ENCODE results near the gene EXT2.

- TF ChIP-seq, protein P1, sequence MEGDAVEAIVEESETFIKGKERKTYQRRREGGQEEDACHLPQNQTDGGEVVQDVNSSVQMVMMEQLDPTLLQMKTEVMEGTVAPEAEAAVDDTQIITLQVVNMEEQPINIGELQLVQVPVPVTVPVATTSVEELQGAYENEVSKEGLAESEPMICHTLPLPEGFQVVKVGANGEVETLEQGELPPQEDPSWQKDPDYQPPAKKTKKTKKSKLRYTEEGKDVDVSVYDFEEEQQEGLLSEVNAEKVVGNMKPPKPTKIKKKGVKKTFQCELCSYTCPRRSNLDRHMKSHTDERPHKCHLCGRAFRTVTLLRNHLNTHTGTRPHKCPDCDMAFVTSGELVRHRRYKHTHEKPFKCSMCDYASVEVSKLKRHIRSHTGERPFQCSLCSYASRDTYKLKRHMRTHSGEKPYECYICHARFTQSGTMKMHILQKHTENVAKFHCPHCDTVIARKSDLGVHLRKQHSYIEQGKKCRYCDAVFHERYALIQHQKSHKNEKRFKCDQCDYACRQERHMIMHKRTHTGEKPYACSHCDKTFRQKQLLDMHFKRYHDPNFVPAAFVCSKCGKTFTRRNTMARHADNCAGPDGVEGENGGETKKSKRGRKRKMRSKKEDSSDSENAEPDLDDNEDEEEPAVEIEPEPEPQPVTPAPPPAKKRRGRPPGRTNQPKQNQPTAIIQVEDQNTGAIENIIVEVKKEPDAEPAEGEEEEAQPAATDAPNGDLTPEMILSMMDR (IDR thresholded peaks at IDR 0.05), result no peak
- TF ChIP-seq POLR2AphosphoS5 (IDR thresholded peaks at IDR 0.05) (no peak), POLR2A (IDR thresholded peaks at IDR 0.05) (no peak), EP300 (IDR thresholded peaks at IDR 0.05) (no peak)
These were observed 192.7 kb downstream of the EXT2 start for GRCh38 chr11:44288133-44288526.
